MM.1S (cell line): ENCODE results near the gene ZC3H12C.

Source experiments
- DNase-seq: peaks from one replicate; pipeline ENCODE4 v3.0.0-alpha.2; 2015
- H2AFZ ChIP-seq: fragments of 300-600 bp; sonication (generic); 2 replicates; pipeline ENCODE4 v1.6.0; 2016; ENCODE audit warnings: antibody characterized with exemption, low read length
- H3F3A ChIP-seq: fragments of 300-600 bp; sonication (generic); 2 replicates; pipeline ENCODE4 v1.6.1; 2016; ENCODE audit warnings: mild to moderate bottlenecking, antibody characterized with exemption, low read length, moderate library complexity, mixed read lengths; ENCODE audit not compliant: insufficient read depth
- H3K27ac ChIP-seq: fragments of 300-600 bp; sonication (generic); 2 replicates; pipeline ENCODE4 v1.5.1; 2016; ENCODE audit warnings: mild to moderate bottlenecking, low read length
- H3K27me3 ChIP-seq: fragments of 300-600 bp; sonication (generic); replicated peaks from 2 replicates; pipeline ENCODE4 v1.6.0; 2016; ENCODE audit warnings: low read length; ENCODE audit not compliant: insufficient read depth
- H3K36me3 ChIP-seq: fragments of 300-600 bp; sonication (generic); replicated peaks from 2 replicates; pipeline ENCODE4 v1.6.1; 2016; ENCODE audit warnings: mild to moderate bottlenecking, low read length, mixed read lengths; ENCODE audit not compliant: insufficient read depth
- H3K4me1 ChIP-seq: fragments of 300-600 bp; sonication (generic); 2 replicates; pipeline ENCODE4 v1.6.1; 2016; ENCODE audit warnings: low read length, mixed read lengths
- H3K4me2 ChIP-seq: fragments of 300-600 bp; sonication (generic); 2 replicates; pipeline ENCODE4 v1.6.0; 2016; ENCODE audit warnings: low read depth, low read length
- H3K4me3 ChIP-seq: fragments of 300-600 bp; sonication (generic); 2 replicates; pipeline ENCODE4 v1.5.1; 2016; ENCODE audit warnings: low read length, mixed read lengths
- H3K79me2 ChIP-seq: fragments of 300-600 bp; sonication (generic); 2 replicates; pipeline ENCODE4 v1.6.1; 2016; ENCODE audit warnings: mixed run types, low read length, mixed read lengths
- H3K9ac ChIP-seq: fragments of 300-600 bp; sonication (generic); 2 replicates; pipeline ENCODE4 v1.6.1; 2016; ENCODE audit warnings: low read length, mixed read lengths
- H3K9me2 ChIP-seq: fragments of 300-600 bp; sonication (generic); replicated peaks from 2 replicates; pipeline ENCODE4 v1.6.1; 2016; ENCODE audit warnings: mild to moderate bottlenecking, low read length, mixed read lengths; ENCODE audit not compliant: insufficient read depth
- H3K9me3 ChIP-seq: fragments of 300-600 bp; sonication (generic); replicated peaks from 2 replicates; pipeline ENCODE4 v1.6.1; 2016; ENCODE audit warnings: mild to moderate bottlenecking, low read length, mixed read lengths; ENCODE audit not compliant: insufficient read depth
- H4K20me1 ChIP-seq: fragments of 300-600 bp; sonication (generic); 2 replicates; pipeline ENCODE4 v1.6.1; 2016; ENCODE audit warnings: mild to moderate bottlenecking, low read length, moderate library complexity, mixed read lengths; ENCODE audit not compliant: insufficient read depth
- CTCF ChIP-seq: fragments of 300-600 bp; sonication (generic); IDR thresholded peaks from 2 replicates; pipeline ENCODE4 v1.5.1; 2016; ENCODE audit warnings: antibody characterized with exemption, low read length, mixed read lengths
- EZH2 ChIP-seq: fragments of 300-600 bp; sonication (generic); optimal IDR thresholded peaks from 2 replicates; pipeline ENCODE3; 2017; ENCODE audit warnings: low read depth, mild to moderate bottlenecking, antibody characterized with exemption, low read length, mixed read lengths
- EZH2phosphoT487 ChIP-seq: fragments of 300-600 bp; sonication (generic); IDR thresholded peaks from 2 replicates; pipeline ENCODE4 v1.6.1; 2018; ENCODE audit warnings: antibody characterized with exemption, low read length

The ZC3H12C gene

GRCh38 chr11:110160016-110160415, 66.8 kb downstream of the ZC3H12C start:
- Histone ChIP-seq H3K4me3 (no peak overlapping the region), H3K27me3 (no peaks in the 10 kb centered on the region), H3K9ac (no peak overlapping the region), H3F3A (no peaks in the 10 kb centered on the region; the same call in 1 of the 2 replicates), H3K4me1 (no peaks in the 10 kb centered on the region), H3K79me2 (no peaks in the 10 kb centered on the region), H3K9me3 (no peaks in the 10 kb centered on the region), H4K20me1 (no peaks in the 10 kb centered on the region), H3K9me2 (no peaks in the 10 kb centered on the region), H3K4me2 (no peak overlapping the region), H3K27ac (no peak overlapping the region), H3K36me3 (no peaks in the 10 kb centered on the region; the same call in 1 of the 2 replicates), H2AFZ (no peak overlapping the region)
- DNase-seq, result no peak
- no peak for TF ChIP-seq CTCF
- no peak for TF ChIP-seq EZH2phosphoT487
- TF ChIP-seq EZH2, result no peak

- Histone ChIP-seq H2AFZ (no peak overlapping the region), H3K9ac (no peak overlapping the region), H3K27me3 (no peaks in the 10 kb centered on the region), H3K9me2 (no peaks in the 10 kb centered on the region), H3K4me1 (no peaks in the 10 kb centered on the region), H3K27ac (no peak overlapping the region), H3K4me3 (no peak overlapping the region), H4K20me1 (no peaks in the 10 kb centered on the region), H3F3A (no peaks in the 10 kb centered on the region; the same call in 1 of the 2 replicates), H3K79me2 (no peaks in the 10 kb centered on the region), H3K4me2 (no peak overlapping the region), H3K36me3 (no peaks in the 10 kb centered on the region; the same call in 1 of the 2 replicates), H3K9me3 (no peaks in the 10 kb centered on the region)
- DNase-seq, result no peak
- TF ChIP-seq EZH2phosphoT487, result no peak
- no peak for TF ChIP-seq CTCF
- TF ChIP-seq EZH2, result no peak
These were observed 67.2 kb downstream of the ZC3H12C start for GRCh38 chr11:110160437-110160836.

GRCh38 chr11:110161061-110161460, 67.9 kb downstream of the ZC3H12C start:
- H3K36me3 ChIP-seq, result no peaks in the 10 kb centered on the region; the same call in 1 of the 2 replicates
- H3K27me3 ChIP-seq, result no peaks in the 10 kb centered on the region
- no peaks in the 10 kb centered on the region; the same call in 1 of the 2 replicates for H3F3A ChIP-seq
- H3K4me3 ChIP-seq, result no peak overlapping the region
- H4K20me1 ChIP-seq, result no peaks in the 10 kb centered on the region
- H2AFZ ChIP-seq, result no peak overlapping the region
- H3K4me1 ChIP-seq, result no peaks in the 10 kb centered on the region
- H3K9me2 ChIP-seq, result no peaks in the 10 kb centered on the region
- no peak overlapping the region for H3K9ac ChIP-seq
- TF ChIP-seq CTCF (no peak), EZH2phosphoT487 (no peak), EZH2 (no peak)
- no peak for DNase-seq
- no peaks in the 10 kb centered on the region for H3K9me3 ChIP-seq
- H3K27ac ChIP-seq, result no peak overlapping the region
- no peaks in the 10 kb centered on the region for H3K79me2 ChIP-seq
- H3K4me2 ChIP-seq, result no peak overlapping the region
